Endothelial cell of umbilical vein (primary cell): ENCODE results near the gene MID2. TPM values are rescaled to one million over a fixed set of nuclear protein-coding genes. Genes with fewer than 3 reads are reported as not detected.

Experiments used
- BruUV-seq: library from RNA; stranded (reverse); fragments of 400-500 nt; replicated peaks from 2 replicates; lab custom pipeline; 2021; lab: Mats Ljungman, UMichigan
- CTCF ChIA-PET: fragments of 300-600, 350-600 bp; sonication (Branson Sonifier 250); formaldehyde crosslinking; loops from one replicate; lab custom pipeline; 2021; ENCODE audit warnings: antibody characterized with exemption, inconsistent platforms; lab: Charles Lee
- POLR2A ChIA-PET: fragments of 300-600, 350-600 bp; sonication (Branson Sonifier 250); formaldehyde crosslinking; loops from one replicate; lab custom pipeline; 2021; ENCODE audit warnings: antibody characterized with exemption, inconsistent platforms; lab: Charles Lee
- DNase-seq: peaks from one replicate; pipeline ENCODE4 v3.0.0-alpha.2; 2011; ENCODE audit warnings: low read depth, low spot score
- FAIRE-seq: peaks from 2 replicates; lab custom pipeline; 2011; peaks lifted over from hg19 to GRCh38; lab: Jason Lieb, UNC
- H2AFZ ChIP-seq: 2 replicates; pipeline ENCODE4 v1.6.0; 2012; ENCODE audit warnings: low read depth, low read length, control low read depth, inconsistent platforms
- H3K27ac ChIP-seq: 2 replicates; pipeline ENCODE4 v1.5.1; 2011; ENCODE audit warnings: low read depth, mild to moderate bottlenecking, control low read depth, low read length, moderate library complexity; ENCODE audit not compliant: insufficient read depth
- H3K27me3 ChIP-seq, 2 experiments: 2 replicates each; pipeline versions ENCODE4 v1.6.0 to v1.6.1; 2011; ENCODE audit warnings: low read length in 2 of 2, mixed read lengths in 1 of 2; ENCODE audit not compliant: control insufficient read depth in 2 of 2, insufficient read depth in 2 of 2
- H3K36me3 ChIP-seq, 2 experiments: 2 replicates in 1 of 2; 3 replicates in 1 of 2; pipeline ENCODE4 v1.5.1; 2011; ENCODE audit warnings: low read length in 2 of 2, mild to moderate bottlenecking in 1 of 2, moderate library complexity in 1 of 2; ENCODE audit not compliant: control insufficient read depth in 2 of 2, insufficient read depth in 2 of 2; ENCODE audit errors: extremely low read depth in 1 of 2
- H3K4me1 ChIP-seq: 3 replicates; pipeline ENCODE4 v1.5.1; 2011; ENCODE audit warnings: mild to moderate bottlenecking, low read length; ENCODE audit not compliant: control insufficient read depth, insufficient read depth; ENCODE audit errors: extremely low read depth
- H3K4me2 ChIP-seq: 2 replicates; pipeline ENCODE4 v1.6.1; 2011; ENCODE audit warnings: low read length, control low read depth, mixed read lengths; ENCODE audit not compliant: insufficient read depth
- H3K4me3 ChIP-seq, 3 experiments: fragments of 200-600 bp in 1 of 3; sonication (generic), shearing (Covaris generic) in 1 of 3; replicated peaks in 1 of 3; 2 replicates each; pipeline ENCODE4 v1.5.1; 2011 to 2016; ENCODE audit warnings: control low read depth in 3 of 3, low read length in 3 of 3, mild to moderate bottlenecking in 2 of 3, inconsistent platforms in 1 of 3, low read depth in 1 of 3, moderate library complexity in 1 of 3; ENCODE audit not compliant: insufficient read depth in 1 of 3
- H3K79me2 ChIP-seq: 2 replicates; pipeline ENCODE4 v1.6.0; 2012; ENCODE audit warnings: low read length, inconsistent platforms; ENCODE audit not compliant: control insufficient read depth, insufficient read depth
- H3K9ac ChIP-seq: replicated peaks from 2 replicates; pipeline ENCODE3; 2011; ENCODE audit warnings: low read length, control low read depth; ENCODE audit not compliant: insufficient read depth; ENCODE audit errors: extremely low read depth
- H3K9me1 ChIP-seq: replicated peaks from 3 replicates; pipeline ENCODE4 v1.6.0; 2011; ENCODE audit warnings: mild to moderate bottlenecking, low read length; ENCODE audit not compliant: control insufficient read depth, insufficient read depth; ENCODE audit errors: extremely low read depth
- H3K9me3 ChIP-seq: replicated peaks from 2 replicates; pipeline ENCODE4 v1.5.1; 2012; ENCODE audit warnings: low read length, inconsistent platforms; ENCODE audit not compliant: control insufficient read depth, insufficient read depth
- H4K20me1 ChIP-seq: replicated peaks from 2 replicates; pipeline ENCODE3; 2011; ENCODE audit warnings: mild to moderate bottlenecking, low read length; ENCODE audit not compliant: control insufficient read depth, insufficient read depth; ENCODE audit errors: extremely low read depth
- EZH2 ChIP-seq: IDR thresholded peaks from 2 replicates; pipeline ENCODE4 v1.6.1; 2012; ENCODE audit warnings: borderline replicate concordance, low read depth, mild to moderate bottlenecking, moderate library complexity, low read length, inconsistent platforms; ENCODE audit not compliant: severe bottlenecking
- FOS ChIP-seq: IDR thresholded peaks from 2 replicates; pipeline ENCODE4 v1.6.1; 2011; ENCODE audit warnings: mild to moderate bottlenecking, low read length, moderate library complexity, borderline replicate concordance; ENCODE audit not compliant: insufficient read depth
- GATA2 ChIP-seq: IDR thresholded peaks from 2 replicates; pipeline ENCODE4 v1.7.0; 2011; ENCODE audit warnings: low read depth, mild to moderate bottlenecking, moderate library complexity, mixed read lengths, low read length; ENCODE audit not compliant: insufficient read length, insufficient read depth
- JUN ChIP-seq: IDR thresholded peaks from 2 replicates; pipeline ENCODE4 v1.6.1; 2011; ENCODE audit warnings: borderline replicate concordance, low read depth; ENCODE audit not compliant: insufficient read length, insufficient read depth
- MAX ChIP-seq: IDR thresholded peaks from 2 replicates; pipeline ENCODE4 v1.6.1; 2011; ENCODE audit not compliant: insufficient read depth, insufficient read length
- MYC ChIP-seq: IDR thresholded peaks from one replicate; pipeline ENCODE4 v1.6.1; 2011; ENCODE audit warnings: mild to moderate bottlenecking, low read depth, low read length
- POLR2A ChIP-seq: IDR thresholded peaks from 2 replicates; pipeline ENCODE4 v1.6.1; 2012; ENCODE audit warnings: low read depth, mild to moderate bottlenecking, control low read depth, low read length
- POLR2AphosphoS5 ChIP-seq: IDR thresholded peaks from 2 replicates; pipeline ENCODE4 v1.6.1; 2012; ENCODE audit warnings: low read depth, mild to moderate bottlenecking, control low read depth, low read length, moderate library complexity; ENCODE audit not compliant: insufficient read depth
- dilution Hi-C: fragments of 300-500 bp; cut with MboI; formaldehyde crosslinking; loops from one replicate; pipeline ENCODE4 v1.15.0; 2019; ENCODE audit warnings: low sequenced_read_pairs; ENCODE audit not compliant: extremely low pct_ligation_motif_present
- intact Hi-C: fragments of 100-400 bp; cut with micrococcal nuclease; formaldehyde crosslinking; loops from one replicate; pipeline ENCODE4 v1.10.0; 2022
- polyA plus RNA-seq, 4 experiments: library from polyadenylated mRNA; depleted of rRNA in 3 of 4; stranded (reverse) in 3 of 4; unstranded in 1 of 4; fragments of >200 nt; gene quantifications; 2 replicates each; pipeline versions ENCODE4 v1.2.1 to v1.2.3, GENCODE V29; 2011 to 2012; ENCODE audit warnings: missing spikeins in 1 of 4
- total RNA-seq: library from RNA; stranded (reverse); gene quantifications from 2 replicates; pipeline ENCODE4 v1.2.3, GENCODE V29; 2021
- TF ChIP-seq, protein P1 (sequence below), 2 donors: IDR thresholded peaks; 1 replicate in 1 of 2; 2 replicates in 1 of 2; pipeline ENCODE4 v1.5.1; 2011; ENCODE audit warnings: low read length in 2 of 2, mild to moderate bottlenecking in 2 of 2, moderate library complexity in 2 of 2, control low read depth in 1 of 2, inconsistent platforms in 1 of 2, low read depth in 1 of 2; ENCODE audit not compliant: insufficient read depth in 1 of 2; ENCODE audit errors: extremely low read depth in 1 of 2

Gene MID2
- total and polyA plus RNA-seq, 2 donors (not counting 3 experiments of a cell fraction or from before 2014, with no cell fraction given): 16.4 to 25.3 TPM

DNA sequence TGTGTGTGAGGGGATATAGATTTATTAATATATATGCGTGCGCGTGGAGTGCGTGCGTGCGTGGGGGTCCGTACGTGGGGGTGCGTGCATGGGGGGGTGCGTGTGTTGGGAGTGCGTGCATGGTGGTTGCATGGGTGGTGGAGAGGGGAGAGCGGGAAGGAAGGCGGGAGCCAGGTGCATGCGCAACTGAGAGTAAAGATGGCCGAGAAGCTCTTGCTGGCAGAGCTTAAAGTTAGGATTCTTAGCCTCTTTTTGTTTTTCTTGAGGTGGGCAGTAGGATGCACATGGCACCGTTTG, 110.7 kb downstream of the MID2 start:
- BruUV-seq: no TSS peak
- ChIA-PET CTCF (no interaction called here), POLR2A (no interaction called here)
- DNase-seq (no peak), FAIRE-seq (no peak)
- no peaks in the 10 kb centered on the region for H4K20me1 ChIP-seq
- intact Hi-C loops (no loop called here), dilution Hi-C loops (no loop called here)
- H3K4me3 ChIP-seq: no peak overlapping the region
- H2AFZ ChIP-seq: no peak overlapping the region
- H3K36me3 ChIP-seq: no peaks in the 10 kb centered on the region
- H3K9me3 ChIP-seq: no peaks in the 10 kb centered on the region
- H3K79me2 ChIP-seq: no peaks in the 10 kb centered on the region
- H3K4me2 ChIP-seq: no peak overlapping the region
- H3K4me1 ChIP-seq: peaks cover 7% of the 10 kb centered on the region
- no peaks in the 10 kb centered on the region for H3K9me1 ChIP-seq
- no peak overlapping the region for H3K27ac ChIP-seq
- no peak overlapping the region for H3K9ac ChIP-seq
- H3K27me3 ChIP-seq: no peaks in the 10 kb centered on the region
- no peak for TF ChIP-seq MYC
- TF ChIP-seq EZH2: no peak
- no peak for TF ChIP-seq FOS
- TF ChIP-seq, protein P1, sequence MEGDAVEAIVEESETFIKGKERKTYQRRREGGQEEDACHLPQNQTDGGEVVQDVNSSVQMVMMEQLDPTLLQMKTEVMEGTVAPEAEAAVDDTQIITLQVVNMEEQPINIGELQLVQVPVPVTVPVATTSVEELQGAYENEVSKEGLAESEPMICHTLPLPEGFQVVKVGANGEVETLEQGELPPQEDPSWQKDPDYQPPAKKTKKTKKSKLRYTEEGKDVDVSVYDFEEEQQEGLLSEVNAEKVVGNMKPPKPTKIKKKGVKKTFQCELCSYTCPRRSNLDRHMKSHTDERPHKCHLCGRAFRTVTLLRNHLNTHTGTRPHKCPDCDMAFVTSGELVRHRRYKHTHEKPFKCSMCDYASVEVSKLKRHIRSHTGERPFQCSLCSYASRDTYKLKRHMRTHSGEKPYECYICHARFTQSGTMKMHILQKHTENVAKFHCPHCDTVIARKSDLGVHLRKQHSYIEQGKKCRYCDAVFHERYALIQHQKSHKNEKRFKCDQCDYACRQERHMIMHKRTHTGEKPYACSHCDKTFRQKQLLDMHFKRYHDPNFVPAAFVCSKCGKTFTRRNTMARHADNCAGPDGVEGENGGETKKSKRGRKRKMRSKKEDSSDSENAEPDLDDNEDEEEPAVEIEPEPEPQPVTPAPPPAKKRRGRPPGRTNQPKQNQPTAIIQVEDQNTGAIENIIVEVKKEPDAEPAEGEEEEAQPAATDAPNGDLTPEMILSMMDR (IDR thresholded peaks at IDR 0.05; ENCODE audit: extremely low read depth in 1 of 2, insufficient read depth in 1 of 2, low read depth in 1 of 2, low read length in 2 of 2): no peak
- TF ChIP-seq MAX: no peak
- no peak for TF ChIP-seq POLR2A
- TF ChIP-seq JUN: no peak
- no peak for TF ChIP-seq GATA2
- TF ChIP-seq POLR2AphosphoS5: no peak
